ENCODE measurements around the gene FBRSL1. TPM values are rescaled to one million over a fixed set of nuclear protein-coding genes. Genes with fewer than 3 reads are reported as not detected.

FBRSL1 gene
- total and polyA plus RNA-seq, 2 experiments from 2014 or later = 0.63 to 4.6 TPM

DNA sequence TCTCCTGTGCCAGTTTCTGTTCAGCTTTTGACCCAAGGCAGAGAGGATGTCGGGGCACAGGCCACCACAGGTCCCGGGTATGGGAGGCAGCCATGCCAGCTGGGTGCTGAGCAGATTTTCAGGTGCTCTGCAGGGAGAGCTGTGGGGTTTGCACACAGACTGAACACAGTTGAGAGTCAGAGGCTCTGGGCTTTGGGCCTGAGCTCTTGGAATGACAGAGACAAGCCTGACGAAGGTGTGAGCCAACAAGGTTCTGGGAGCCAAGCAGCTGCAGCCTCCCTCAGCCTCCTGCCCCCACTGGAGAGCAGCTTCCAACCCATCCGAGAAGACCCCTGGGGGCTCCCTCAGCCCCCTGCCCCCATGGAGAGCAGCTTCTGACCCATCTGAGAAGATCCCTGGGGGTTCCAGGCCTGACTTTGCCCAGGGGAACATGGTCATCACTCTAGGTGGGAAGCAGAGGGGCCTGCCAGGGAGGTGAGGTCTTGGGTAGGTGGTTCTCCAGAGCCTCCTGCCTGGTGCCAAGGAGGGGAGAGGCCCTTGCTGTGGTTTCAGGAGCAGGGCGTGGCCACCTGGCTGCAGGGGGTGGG, 13.8 kb downstream of the FBRSL1 start:
- Histone ChIP-seq H3K4me2 (ENCODE audit: unreplicated experiment) (no peak overlapping the region), H3K36me3 (ENCODE audit: low read depth) (no peaks in the 10 kb centered on the region), H3K9me3 (ENCODE audit: low read depth) (no peaks in the 10 kb centered on the region), H3K4me3 (no peak overlapping the region), H4K20me1 (ENCODE audit: insufficient read depth) (no peaks in the 10 kb centered on the region; the same call in none of the 2 replicates), H3K9me2 (ENCODE audit: insufficient read depth) (no peaks in the 10 kb centered on the region), H3K79me2 (ENCODE audit: insufficient read depth) (peaks cover 84% of the 10 kb centered on the region), H3F3A (ENCODE audit: insufficient read depth) (no peaks in the 10 kb centered on the region), H2AFZ (no peak overlapping the region), H3K27me3 (replicated peaks; ENCODE audit: insufficient read depth) (no peaks in the 10 kb centered on the region), H3K9ac (no peak overlapping the region), H3K27ac (no peak overlapping the region), H3K4me1 (ENCODE audit: insufficient read depth) (peaks cover 5% of the 10 kb centered on the region; the same call in 1 of the 2 replicates)
- no peak for DNase-seq
- 68 to 71% methylated on average over 5 of the region's 5 CpGs for WGBS, 2 experiments (ENCODE audit: low coverage in 1 of 2, low lambda C conversion rate in 2 of 2, missing lambda C conversion rate in 2 of 2)
- TF ChIP-seq EZH2phosphoT487 (IDR thresholded peaks at IDR 0.05; ENCODE audit: insufficient read depth, low read depth) = no peak
- TF ChIP-seq EZH2 (IDR thresholded peaks at IDR 0.05; ENCODE audit: insufficient read depth, poor library complexity, severe bottlenecking) = no peak
- in situ Hi-C loops (cut with MboI) = no loop called here

DNA sequence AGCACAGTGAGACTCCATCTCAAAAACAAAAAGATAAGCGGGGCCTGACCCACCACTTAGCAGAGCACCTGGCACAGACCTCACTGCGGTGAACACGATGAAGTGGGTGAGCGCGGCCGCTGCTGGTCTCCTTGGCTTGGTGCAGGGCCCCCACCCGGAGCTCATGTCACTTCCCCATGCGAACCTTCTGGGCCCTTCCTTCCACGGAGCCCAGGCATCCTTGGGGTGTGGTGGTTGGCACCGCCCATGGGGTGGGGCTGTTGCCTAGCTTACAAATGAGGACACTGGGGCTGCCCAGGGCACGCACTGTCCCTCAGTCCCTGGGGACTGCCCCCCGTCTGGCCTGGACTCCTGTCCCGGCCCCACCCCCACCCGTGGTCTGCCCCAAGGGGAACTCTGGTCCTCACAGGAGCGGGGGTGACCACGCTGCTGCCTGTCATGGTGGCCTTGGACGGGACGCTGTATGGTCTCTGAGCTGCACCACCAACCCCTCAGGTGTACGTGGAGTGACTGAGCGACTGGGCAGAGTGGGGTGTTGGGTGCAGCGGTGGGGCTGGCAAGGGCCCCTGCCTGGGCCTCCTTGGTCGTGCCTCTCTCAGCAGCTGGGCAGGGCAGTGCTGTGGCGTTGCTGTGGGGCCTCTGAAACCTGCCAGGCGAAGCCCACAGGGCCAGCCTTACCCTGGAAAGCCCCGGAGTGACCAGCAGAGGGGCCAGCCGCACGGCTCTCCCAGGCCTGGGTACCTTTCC, 15.3 kb downstream of the FBRSL1 start:
- no peak overlapping the region for H3K4me2 ChIP-seq (ENCODE audit: unreplicated experiment)
- no peak overlapping the region for H2AFZ ChIP-seq
- 76 to 78% methylated on average over 25 to 26 of the region's 27 CpGs for WGBS, 2 experiments (ENCODE audit: low coverage in 1 of 2, low lambda C conversion rate in 2 of 2, missing lambda C conversion rate in 2 of 2)
- H3K27ac ChIP-seq = no peak overlapping the region
- no peaks in the 10 kb centered on the region for H3K9me3 ChIP-seq (ENCODE audit: low read depth)
- H3K4me1 ChIP-seq (ENCODE audit: insufficient read depth) = peaks cover 5% of the 10 kb centered on the region; the same call in 1 of the 2 replicates
- in situ Hi-C loops (cut with MboI) = no loop called here
- no peak overlapping the region for H3K4me3 ChIP-seq
- no peaks in the 10 kb centered on the region for H3F3A ChIP-seq (ENCODE audit: insufficient read depth)
- no peaks in the 10 kb centered on the region; the same call in none of the 2 replicates for H4K20me1 ChIP-seq (ENCODE audit: insufficient read depth)
- H3K79me2 ChIP-seq (ENCODE audit: insufficient read depth) = peaks cover 69% of the 10 kb centered on the region
- no peaks in the 10 kb centered on the region for H3K9me2 ChIP-seq (ENCODE audit: insufficient read depth)
- DNase-seq = no peak
- no peaks in the 10 kb centered on the region for H3K36me3 ChIP-seq (ENCODE audit: low read depth)
- H3K9ac ChIP-seq = no peak overlapping the region
- H3K27me3 ChIP-seq (replicated peaks; ENCODE audit: insufficient read depth) = no peaks in the 10 kb centered on the region
- TF ChIP-seq EZH2 (IDR thresholded peaks at IDR 0.05; ENCODE audit: insufficient read depth, poor library complexity, severe bottlenecking) (no peak), EZH2phosphoT487 (IDR thresholded peaks at IDR 0.05; ENCODE audit: insufficient read depth, low read depth) (no peak)

GRCh38 chr12:132505852-132506219, 15.9 kb downstream of the FBRSL1 start:
- H3K4me1 ChIP-seq (ENCODE audit: insufficient read depth) = peaks cover 5% of the 10 kb centered on the region; the same call in 1 of the 2 replicates
- H3K9me3 ChIP-seq (ENCODE audit: low read depth) = no peaks in the 10 kb centered on the region
- no peak overlapping the region for H3K4me2 ChIP-seq (ENCODE audit: unreplicated experiment)
- no peak overlapping the region for H3K9ac ChIP-seq
- H2AFZ ChIP-seq = no peak overlapping the region
- peaks cover 63% of the 10 kb centered on the region for H3K79me2 ChIP-seq (ENCODE audit: insufficient read depth)
- H3K4me3 ChIP-seq = no peak overlapping the region
- H4K20me1 ChIP-seq (ENCODE audit: insufficient read depth) = no peaks in the 10 kb centered on the region; the same call in none of the 2 replicates
- H3K9me2 ChIP-seq (ENCODE audit: insufficient read depth) = no peaks in the 10 kb centered on the region
- 79 to 89% methylated on average over 7 to 10 of the region's 10 CpGs for WGBS, 2 experiments (ENCODE audit: low coverage in 1 of 2, low lambda C conversion rate in 2 of 2, missing lambda C conversion rate in 2 of 2)
- no peak for DNase-seq
- no peaks in the 10 kb centered on the region for H3K36me3 ChIP-seq (ENCODE audit: low read depth)
- in situ Hi-C loops (cut with MboI) = no loop called here
- H3F3A ChIP-seq (ENCODE audit: insufficient read depth) = no peaks in the 10 kb centered on the region
- no peaks in the 10 kb centered on the region for H3K27me3 ChIP-seq (replicated peaks; ENCODE audit: insufficient read depth)
- no peak for TF ChIP-seq EZH2phosphoT487 (IDR thresholded peaks at IDR 0.05; ENCODE audit: insufficient read depth, low read depth)
- no peak for TF ChIP-seq EZH2 (IDR thresholded peaks at IDR 0.05; ENCODE audit: insufficient read depth, poor library complexity, severe bottlenecking)
- H3K27ac ChIP-seq = no peak overlapping the region

DNA sequence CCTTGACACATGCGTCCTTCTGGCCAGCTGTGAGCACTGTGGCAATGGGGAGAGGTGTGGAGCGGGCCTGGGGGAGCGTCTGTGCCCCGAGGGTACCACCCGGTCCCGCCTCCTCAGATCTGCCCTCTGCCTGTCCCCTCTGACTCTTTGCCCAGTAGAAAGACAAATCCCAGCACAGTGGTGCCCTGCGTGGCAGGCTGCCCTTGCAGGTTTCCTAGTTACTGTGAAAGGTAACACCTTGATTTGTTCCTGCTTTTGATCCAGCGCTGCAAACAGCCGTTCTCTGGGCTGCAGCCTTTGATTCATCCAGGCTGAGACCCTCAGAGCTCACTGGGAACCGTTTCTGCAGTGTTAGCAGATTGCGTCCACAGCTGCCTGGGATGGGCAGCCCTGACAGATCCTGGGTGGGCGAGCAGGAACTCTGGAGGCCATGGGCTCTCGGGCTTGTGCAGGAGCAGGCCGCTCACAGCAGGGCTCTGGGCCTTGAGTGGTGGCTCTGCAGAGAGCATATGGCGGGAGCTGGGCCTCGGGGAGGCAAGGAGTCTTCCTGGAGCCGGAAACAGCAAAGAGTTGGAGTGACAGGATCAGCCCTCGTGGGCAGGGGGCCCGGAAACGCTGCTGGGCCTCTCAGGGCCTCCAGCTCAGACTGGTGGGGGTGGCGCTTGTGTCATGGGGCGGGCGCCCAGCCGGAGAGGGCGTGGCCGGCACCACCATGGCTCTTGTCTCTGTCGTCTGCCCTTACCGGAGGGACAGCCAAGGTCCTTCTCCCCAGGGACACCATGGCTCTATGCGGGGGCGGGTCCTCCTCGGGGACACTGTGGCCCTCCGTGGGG, 16.6 kb downstream of the FBRSL1 start:
- no peaks in the 10 kb centered on the region for H3K27me3 ChIP-seq (replicated peaks; ENCODE audit: insufficient read depth)
- H4K20me1 ChIP-seq (ENCODE audit: insufficient read depth) = no peaks in the 10 kb centered on the region; the same call in none of the 2 replicates
- no peaks in the 10 kb centered on the region for H3K36me3 ChIP-seq (ENCODE audit: low read depth)
- H2AFZ ChIP-seq = no peak overlapping the region
- in situ Hi-C loops (cut with MboI) = no loop called here
- peaks cover 56% of the 10 kb centered on the region for H3K79me2 ChIP-seq (ENCODE audit: insufficient read depth)
- peak overlapping the region; percentile 36; the same call in 1 of the 2 replicates for H3K4me3 ChIP-seq
- no peaks in the 10 kb centered on the region for H3K9me3 ChIP-seq (ENCODE audit: low read depth)
- H3K9me2 ChIP-seq (ENCODE audit: insufficient read depth) = no peaks in the 10 kb centered on the region
- H3F3A ChIP-seq (ENCODE audit: insufficient read depth) = no peaks in the 10 kb centered on the region
- peaks cover 5% of the 10 kb centered on the region; the same call in 1 of the 2 replicates for H3K4me1 ChIP-seq (ENCODE audit: insufficient read depth)
- TF ChIP-seq EZH2phosphoT487 (IDR thresholded peaks at IDR 0.05; ENCODE audit: insufficient read depth, low read depth) = no peak
- no peak for TF ChIP-seq EZH2 (IDR thresholded peaks at IDR 0.05; ENCODE audit: insufficient read depth, poor library complexity, severe bottlenecking)
- no peak overlapping the region for H3K27ac ChIP-seq
- 37 to 39% methylated on average over 28 to 29 of the region's 32 CpGs for WGBS, 2 experiments (ENCODE audit: low coverage in 1 of 2, low lambda C conversion rate in 2 of 2, missing lambda C conversion rate in 2 of 2)
- DNase-seq = peak; percentile 79
- peak overlapping the region; percentile 38; the same call in 1 of the 2 replicates for H3K9ac ChIP-seq
- H3K4me2 ChIP-seq (ENCODE audit: unreplicated experiment) = peak overlapping the region; percentile 35

All from GM23248 (cell line).